ENCODE data around the gene UBR2. TPM values are rescaled to one million over a fixed set of nuclear protein-coding genes. Genes with fewer than 3 reads are reported as not detected.

The UBR2 gene
- total RNA-seq (10 to 100 TPM; 27.4 to 27.7 TPM), total RNA-seq (52.3 to 337 (median 175) reads per million in 172 experiments)
- 21.1 TPM for polyA plus RNA-seq (2013, experiment 1 of 2)
- polyA plus RNA-seq (2013, experiment 2 of 2) = 21.1 TPM

GRCh38 chr6:42563697-42564505 is at the start of gene UBR2:
Gene UBR2, plus strand, starts transcription at chr6:42564029. Its CDS starts 291 bp downstream, at chr6:42564320.
- no peaks in the 10 kb centered on the region for H3K9me3 ChIP-seq (ENCODE audit: control insufficient read depth in 1 of 2, insufficient read depth in 1 of 2, low read length in 2 of 2)
- Mint-ChIP-seq H3K9me3 (no peaks in the 10 kb centered on the region), H3K36me3 (ENCODE audit: low read depth) (peaks cover 35% of the 10 kb centered on the region), H3K27me3 (no peaks in the 10 kb centered on the region), H3K4me1 (ENCODE audit: low read depth) (peaks cover 38% of the 10 kb centered on the region), H3K4me3 (peak within 1 kb of the TSS; percentile 98), H3K27ac (peak within 1 kb of the TSS; percentile 98)
- peak; percentile 81 to 98 (median 90) for DNase-seq
- ChIA-PET POLR2A (interaction anchor here (0.6 to 3.7 kb wide), 32 partner anchors 8 to 830 kb away, joined by 3 to 29 read pairs (median 5); partner anchors contain the start of genes CNPY3, KLHDC3, MEA1 and MRPS10), CTCF (interaction anchor here (0.9 to 3.5 kb wide), 8 partner anchors 8 to 784 kb away, joined by 3 to 25 read pairs (median 4); partner anchors contain the start of genes FRS3 and TOMM6)
- H3K27ac ChIP-seq (ENCODE audit: low read depth in 1 of 2, low read length in 2 of 2) = peak within 1 kb of the TSS; percentile 87 to 93
- peaks cover 7% of the 10 kb centered on the region for H3K36me3 ChIP-seq (ENCODE audit: insufficient read depth, low read length)
- H3K4me3 ChIP-seq (ENCODE audit: low read length) = peak within 1 kb of the TSS; percentile 99
- ATAC-seq (ENCODE audit: poor library complexity) = peak; percentile 95
- intact Hi-C loops (cut with DNase I, micrococcal nuclease) = loop anchor here (1.0 to 10.0 kb wide), 11 partner anchors 8 to 1063 kb away; partner anchors contain the start of genes TOMM6 (in 2 of the 2), BYSL (in 1 of the 2), GTPBP2 (in 1 of the 2) and KLC4 (in 1 of the 2)
- peak; percentile 52 for TF ChIP-seq CTCF (IDR thresholded peaks at IDR 0.05)
- peaks cover 16% of the 10 kb centered on the region for H3K4me1 ChIP-seq (ENCODE audit: insufficient read depth, low read length)
- no peaks in the 10 kb centered on the region for H3K27me3 ChIP-seq (ENCODE audit: control insufficient read depth in 1 of 2, insufficient read depth in 2 of 2, low read length in 2 of 2)

- no peak overlapping the region for H3K27ac Mint-ChIP-seq
- H3K4me1 Mint-ChIP-seq (ENCODE audit: low read depth) = no peaks in the 10 kb centered on the region
- H3K27me3 ChIP-seq (ENCODE audit: control insufficient read depth in 1 of 2, insufficient read depth in 2 of 2, low read length in 2 of 2) = no peaks in the 10 kb centered on the region
- peak in 2 of 14 experiments; percentile 30 to 38 for DNase-seq
- no peaks in the 10 kb centered on the region for H3K9me3 Mint-ChIP-seq
- H3K27ac ChIP-seq (ENCODE audit: low read depth in 1 of 2, low read length in 2 of 2) = no peak overlapping the region
- TF ChIP-seq CTCF (IDR thresholded peaks at IDR 0.05) = no peak
- no peak overlapping the region for H3K4me3 ChIP-seq (ENCODE audit: low read length)
- POLR2A ChIA-PET = no interaction called here
- no peaks in the 10 kb centered on the region for H3K9me3 ChIP-seq (ENCODE audit: control insufficient read depth in 1 of 2, insufficient read depth in 1 of 2, low read length in 2 of 2)
- no peaks in the 10 kb centered on the region for H3K27me3 Mint-ChIP-seq
- CTCF ChIA-PET = no interaction called here
- H3K36me3 Mint-ChIP-seq (ENCODE audit: low read depth) = no peaks in the 10 kb centered on the region
- no peak for ATAC-seq (ENCODE audit: poor library complexity)
- H3K4me1 ChIP-seq (ENCODE audit: insufficient read depth, low read length) = no peaks in the 10 kb centered on the region
- no peaks in the 10 kb centered on the region for H3K36me3 ChIP-seq (ENCODE audit: insufficient read depth, low read length)
- intact Hi-C loops (cut with DNase I, micrococcal nuclease) = no loop called here
- H3K4me3 Mint-ChIP-seq = no peak overlapping the region
These were observed 49.1 kb upstream of the UBR2 start for GRCh38 chr6:42514745-42515144.

GRCh38 chr6:42519779-42520178 is 44.0 kb upstream of the UBR2 start:
- DNase-seq (no peak), ATAC-seq (ENCODE audit: poor library complexity) (no peak)
- ChIA-PET POLR2A (interaction anchor here (0.6 kb wide), 1 partner anchor 492 kb away, joined by 4 read pairs; no protein-coding TSS in a partner anchor), CTCF (interaction anchor here (1.7 kb wide), 1 partner anchor 28 kb away, joined by 4 read pairs; no protein-coding TSS in a partner anchor)
- no peaks in the 10 kb centered on the region for H3K9me3 Mint-ChIP-seq
- H3K36me3 ChIP-seq (ENCODE audit: insufficient read depth, low read length) = no peaks in the 10 kb centered on the region
- TF ChIP-seq CTCF (IDR thresholded peaks at IDR 0.05) = no peak
- H3K36me3 Mint-ChIP-seq (ENCODE audit: low read depth) = no peaks in the 10 kb centered on the region
- no peaks in the 10 kb centered on the region for H3K9me3 ChIP-seq (ENCODE audit: control insufficient read depth in 1 of 2, insufficient read depth in 1 of 2, low read length in 2 of 2)
- no peak overlapping the region for H3K4me3 ChIP-seq (ENCODE audit: low read length)
- no peak overlapping the region for H3K27ac ChIP-seq (ENCODE audit: low read depth in 1 of 2, low read length in 2 of 2)
- H3K27me3 Mint-ChIP-seq = no peaks in the 10 kb centered on the region
- no peaks in the 10 kb centered on the region for H3K4me1 ChIP-seq (ENCODE audit: insufficient read depth, low read length)
- no peak overlapping the region for H3K4me3 Mint-ChIP-seq
- H3K27ac Mint-ChIP-seq = no peak overlapping the region
- H3K27me3 ChIP-seq (ENCODE audit: control insufficient read depth in 1 of 2, insufficient read depth in 2 of 2, low read length in 2 of 2) = no peaks in the 10 kb centered on the region
- intact Hi-C loops (cut with DNase I, micrococcal nuclease) = no loop called here
- H3K4me1 Mint-ChIP-seq (ENCODE audit: low read depth) = no peaks in the 10 kb centered on the region

All from CD4-positive, alpha-beta T cell (primary cell).